ENCODE measurements around the gene USP51.
"Not testable (repeated sequence)": the region's sequence is repeated elsewhere in the genome, so short reads cannot be mapped to it uniquely, and the experiment has no call there.

The USP51 gene

GRCh38 chrX:55451990-55452832 is 37.4 kb downstream of the USP51 start, which contains the start of gene MAGEH1:
MAGEH1 (plus strand) TSS chrX:55452127; CDS start chrX:55452375, 248 bp downstream.
- no peaks in the 10 kb centered on the region for H4K20me1 ChIP-seq (ENCODE audit: insufficient read depth, low read length)
- H3K4me1 ChIP-seq (ENCODE audit: low read length), result 0 out of 2 replicates have a peak, but pooled peaks cover 10% of the 10 kb centered on the region
- peak within 1 kb of the TSS; percentile 78 for H3K9ac ChIP-seq (ENCODE audit: low read length)
- H2AFZ ChIP-seq (ENCODE audit: low read depth, low read length), result peak within 1 kb of the TSS; percentile 81
- peak within 1 kb of the TSS; percentile 88 for H3K4me3 ChIP-seq (ENCODE audit: low read length)
- H3K4me2 ChIP-seq (ENCODE audit: low read length), result peak within 1 kb of the TSS; percentile 88
- no peaks in the 10 kb centered on the region for H3K36me3 ChIP-seq (replicated peaks; ENCODE audit: low read depth, low read length)
- H3K27ac ChIP-seq (ENCODE audit: low read length), result peak within 1 kb of the TSS; percentile 49
- H3K79me2 ChIP-seq (ENCODE audit: low read length), result peaks cover 13% of the 10 kb centered on the region
- TF ChIP-seq CTCF (IDR thresholded peaks at IDR 0.05; ENCODE audit: low read depth, low read length) (no peak), EZH2phosphoT487 (IDR thresholded peaks at IDR 0.05; ENCODE audit: low read depth) (no peak)
- H3K27me3 ChIP-seq (ENCODE audit: low read depth, low read length), result no peaks in the 10 kb centered on the region
- no peaks in the 10 kb centered on the region for H3K9me3 ChIP-seq (ENCODE audit: insufficient read depth, low read length)

GRCh38 chrX:55451626-55451989 is 38.0 kb downstream of the USP51 start:
- Histone ChIP-seq H3K4me1 (ENCODE audit: low read length) (0 out of 2 replicates have a peak, but pooled peaks cover 10% of the 10 kb centered on the region), H3K4me3 (ENCODE audit: low read length) (peak overlapping the region; percentile 88), H3K27me3 (ENCODE audit: low read depth, low read length) (no peaks in the 10 kb centered on the region), H3K79me2 (ENCODE audit: low read length) (peaks cover 13% of the 10 kb centered on the region), H3K27ac (ENCODE audit: low read length) (no peak overlapping the region), H2AFZ (ENCODE audit: low read depth, low read length) (peak overlapping the region; percentile 81), H3K9me3 (ENCODE audit: insufficient read depth, low read length) (no peaks in the 10 kb centered on the region), H3K9ac (ENCODE audit: low read length) (peak overlapping the region; percentile 78; the same call in 1 of the 2 replicates), H4K20me1 (ENCODE audit: insufficient read depth, low read length) (no peaks in the 10 kb centered on the region), H3K4me2 (ENCODE audit: low read length) (peak overlapping the region; percentile 88), H3K36me3 (replicated peaks; ENCODE audit: low read depth, low read length) (no peaks in the 10 kb centered on the region)
- no peak for TF ChIP-seq EZH2phosphoT487 (IDR thresholded peaks at IDR 0.05; ENCODE audit: low read depth)
- no peak for TF ChIP-seq CTCF (IDR thresholded peaks at IDR 0.05; ENCODE audit: low read depth, low read length)

GRCh38 chrX:55451141-55451540 is 38.5 kb downstream of the USP51 start:
- H3K27me3 ChIP-seq (ENCODE audit: low read depth, low read length), result no peaks in the 10 kb centered on the region
- H3K9ac ChIP-seq (ENCODE audit: low read length), result no peak overlapping the region; the same call in 1 of the 2 replicates
- H3K9me3 ChIP-seq (ENCODE audit: insufficient read depth, low read length), result no peaks in the 10 kb centered on the region
- peaks cover 13% of the 10 kb centered on the region for H3K79me2 ChIP-seq (ENCODE audit: low read length)
- no peak for TF ChIP-seq EZH2phosphoT487 (IDR thresholded peaks at IDR 0.05; ENCODE audit: low read depth)
- TF ChIP-seq CTCF (IDR thresholded peaks at IDR 0.05; ENCODE audit: low read depth, low read length), result no peak
- H3K4me2 ChIP-seq (ENCODE audit: low read length), result peak overlapping the region; percentile 88
- no peaks in the 10 kb centered on the region for H4K20me1 ChIP-seq (ENCODE audit: insufficient read depth, low read length)
- H3K4me3 ChIP-seq (ENCODE audit: low read length), result peak overlapping the region; percentile 88
- no peaks in the 10 kb centered on the region for H3K36me3 ChIP-seq (replicated peaks; ENCODE audit: low read depth, low read length)
- H2AFZ ChIP-seq (ENCODE audit: low read depth, low read length), result peak overlapping the region; percentile 81; the same call in 1 of the 2 replicates
- no peak overlapping the region for H3K27ac ChIP-seq (ENCODE audit: low read length)
- H3K4me1 ChIP-seq (ENCODE audit: low read length), result 0 out of 2 replicates have a peak, but pooled peaks cover 10% of the 10 kb centered on the region

- Histone ChIP-seq H4K20me1 (ENCODE audit: insufficient read depth, low read length) (no peaks in the 10 kb centered on the region), H3K4me3 (ENCODE audit: low read length) (no peak overlapping the region), H3K36me3 (replicated peaks; ENCODE audit: low read depth, low read length) (no peaks in the 10 kb centered on the region), H3K27ac (ENCODE audit: low read length) (no peak overlapping the region), H3K27me3 (ENCODE audit: low read depth, low read length) (no peaks in the 10 kb centered on the region), H3K4me2 (ENCODE audit: low read length) (no peak overlapping the region), H3K9ac (ENCODE audit: low read length) (no peak overlapping the region), H2AFZ (ENCODE audit: low read depth, low read length) (no peak overlapping the region), H3K4me1 (ENCODE audit: low read length) (0 out of 2 replicates have a peak, but pooled peaks cover 10% of the 10 kb centered on the region), H3K79me2 (ENCODE audit: low read length) (peaks cover 13% of the 10 kb centered on the region), H3K9me3 (ENCODE audit: insufficient read depth, low read length) (no peaks in the 10 kb centered on the region)
- TF ChIP-seq CTCF (IDR thresholded peaks at IDR 0.05; ENCODE audit: low read depth, low read length), result peak; percentile 38
- no peak for TF ChIP-seq EZH2phosphoT487 (IDR thresholded peaks at IDR 0.05; ENCODE audit: low read depth)
These were observed 39.4 kb downstream of the USP51 start for GRCh38 chrX:55450259-55450658.

- not testable (repeated sequence) for H3K27ac ChIP-seq (ENCODE audit: low read length); H3K36me3 ChIP-seq (replicated peaks; ENCODE audit: low read depth, low read length); H3K79me2 ChIP-seq (ENCODE audit: low read length); H3K9me3 ChIP-seq (ENCODE audit: insufficient read depth, low read length); H3K4me1 ChIP-seq (ENCODE audit: low read length); H4K20me1 ChIP-seq (ENCODE audit: insufficient read depth, low read length); H3K4me3 ChIP-seq (ENCODE audit: low read length); H3K9ac ChIP-seq (ENCODE audit: low read length); H3K27me3 ChIP-seq (ENCODE audit: low read depth, low read length); H3K4me2 ChIP-seq (ENCODE audit: low read length); H2AFZ ChIP-seq (ENCODE audit: low read depth, low read length)
These were observed 46.2 kb downstream of the USP51 start for GRCh38 chrX:55443468-55443867.

Data from OCI-LY3 (cell line).